Loucy (cell line): ENCODE measurements around the gene ATP1A4.

Experiments
- H2AFZ ChIP-seq: fragments of 200-600 bp; sonication (generic); 2 replicates; pipeline ENCODE4 v1.6.0; 2016; ENCODE audit warnings: antibody characterized with exemption, mild to moderate bottlenecking, low read length, moderate library complexity
- H3F3A ChIP-seq: fragments of 200-600 bp; 2 replicates; pipeline ENCODE4 v1.6.0; 2016; ENCODE audit warnings: antibody characterized with exemption, low read depth, mild to moderate bottlenecking
- H3K27me3 ChIP-seq: fragments of 200-600 bp; sonication (generic); 2 replicates; pipeline ENCODE4 v1.6.1; 2014; ENCODE audit warnings: low read length, mild to moderate bottlenecking; ENCODE audit not compliant: insufficient read depth, poor library complexity, severe bottlenecking
- H3K36me3 ChIP-seq: fragments of 200-600 bp; sonication (generic); 2 replicates; pipeline ENCODE4 v1.6.1; 2016; ENCODE audit warnings: low read length; ENCODE audit not compliant: insufficient read depth
- H3K4me1 ChIP-seq: fragments of 200-600 bp; sonication (generic); 2 replicates; pipeline ENCODE4 v1.5.1; 2014; ENCODE audit warnings: low read length, mild to moderate bottlenecking; ENCODE audit not compliant: insufficient read depth, poor library complexity, severe bottlenecking
- H3K4me2 ChIP-seq: fragments of 200-600 bp; sonication (generic); 2 replicates; pipeline ENCODE4 v1.6.0; 2014; ENCODE audit warnings: antibody characterized with exemption, low read length, low read depth, mild to moderate bottlenecking; ENCODE audit not compliant: poor library complexity, severe bottlenecking
- H3K4me3 ChIP-seq: fragments of 200-600 bp; sonication (generic); 2 replicates; pipeline ENCODE4 v1.5.1; 2014; ENCODE audit warnings: low read length, mild to moderate bottlenecking, mixed read lengths; ENCODE audit not compliant: poor library complexity, severe bottlenecking
- H3K79me2 ChIP-seq: fragments of 200-600 bp; sonication (generic); 2 replicates; pipeline ENCODE4 v1.6.1; 2014; ENCODE audit warnings: low read length; ENCODE audit not compliant: insufficient read depth
- H3K9ac ChIP-seq: fragments of 200-600 bp; sonication (generic); 2 replicates; pipeline ENCODE4 v1.6.0; 2014; ENCODE audit warnings: mild to moderate bottlenecking, low read depth, low read length, moderate library complexity; ENCODE audit not compliant: poor library complexity, severe bottlenecking
- H3K9me2 ChIP-seq: fragments of 200-600 bp; sonication (generic); replicated peaks from 2 replicates; pipeline ENCODE4 v1.6.1; 2016; ENCODE audit warnings: low read depth, low read length, mixed read lengths
- H3K9me3 ChIP-seq: fragments of 200-600 bp; sonication (generic); 2 replicates; pipeline ENCODE4 v1.6.1; 2014; ENCODE audit warnings: mild to moderate bottlenecking, antibody characterized with exemption, low read length, low read depth; ENCODE audit not compliant: insufficient read depth
- H4K20me1 ChIP-seq: fragments of 200-600 bp; sonication (generic); 2 replicates; pipeline ENCODE4 v1.6.0; 2014; ENCODE audit warnings: antibody characterized with exemption, low read length, mild to moderate bottlenecking; ENCODE audit not compliant: insufficient read depth, poor library complexity, severe bottlenecking
- CTCF ChIP-seq: fragments of 200-600 bp; sonication (generic); conservative IDR thresholded peaks from 2 replicates; pipeline ENCODE4 v1.5.1; 2014; ENCODE audit warnings: mild to moderate bottlenecking, antibody characterized with exemption, low read length
- EZH2phosphoT487 ChIP-seq: fragments of 200-600 bp; IDR thresholded peaks from 2 replicates; pipeline ENCODE4 v1.6.1; 2018; ENCODE audit warnings: antibody characterized with exemption, mild to moderate bottlenecking, moderate library complexity, borderline replicate concordance

The ATP1A4 gene

GRCh38 chr1:160118928-160119327, 32.5 kb upstream of the ATP1A4 start:
- Histone ChIP-seq H4K20me1 (no peaks in the 10 kb centered on the region), H3K9me3 (no peaks in the 10 kb centered on the region), H3K36me3 (no peaks in the 10 kb centered on the region), H3K9me2 (no peaks in the 10 kb centered on the region), H3K79me2 (no peaks in the 10 kb centered on the region), H3F3A (no peaks in the 10 kb centered on the region), H3K4me1 (no peaks in the 10 kb centered on the region), H2AFZ (no peak overlapping the region), H3K27me3 (no peaks in the 10 kb centered on the region), H3K9ac (no peak overlapping the region), H3K4me2 (no peak overlapping the region), H3K4me3 (no peak overlapping the region)
- TF ChIP-seq CTCF = no peak

GRCh38 chr1:160120797-160121196, 30.6 kb upstream of the ATP1A4 start:
- no peak overlapping the region for H3K9ac ChIP-seq
- no peaks in the 10 kb centered on the region for H3K36me3 ChIP-seq
- H3K4me2 ChIP-seq = no peak overlapping the region
- H3F3A ChIP-seq = no peaks in the 10 kb centered on the region
- no peaks in the 10 kb centered on the region for H3K9me3 ChIP-seq
- H3K4me1 ChIP-seq = no peaks in the 10 kb centered on the region
- no peaks in the 10 kb centered on the region for H3K79me2 ChIP-seq
- no peaks in the 10 kb centered on the region for H3K9me2 ChIP-seq
- no peaks in the 10 kb centered on the region for H3K27me3 ChIP-seq
- no peak overlapping the region for H2AFZ ChIP-seq
- no peak overlapping the region for H3K4me3 ChIP-seq
- TF ChIP-seq CTCF (no peak), EZH2phosphoT487 (no peak)
- no peaks in the 10 kb centered on the region for H4K20me1 ChIP-seq

GRCh38 chr1:160121388-160121787, 30.0 kb upstream of the ATP1A4 start:
- no peaks in the 10 kb centered on the region for H3K9me3 ChIP-seq
- no peak overlapping the region for H3K9ac ChIP-seq
- H3K4me3 ChIP-seq = no peak overlapping the region
- no peaks in the 10 kb centered on the region for H4K20me1 ChIP-seq
- TF ChIP-seq CTCF = no peak
- no peaks in the 10 kb centered on the region for H3K4me1 ChIP-seq
- no peak overlapping the region for H2AFZ ChIP-seq
- H3F3A ChIP-seq = no peaks in the 10 kb centered on the region
- no peaks in the 10 kb centered on the region for H3K27me3 ChIP-seq
- H3K9me2 ChIP-seq = no peaks in the 10 kb centered on the region
- no peak overlapping the region for H3K4me2 ChIP-seq
- no peaks in the 10 kb centered on the region for H3K36me3 ChIP-seq
- H3K79me2 ChIP-seq = no peaks in the 10 kb centered on the region
